ENCODE measurements around the gene ZFPL1. TPM values are rescaled to one million over a fixed set of nuclear protein-coding genes. Genes with fewer than 3 reads are reported as not detected.

Gene ZFPL1
- total and polyA plus RNA-seq, 3 donors from 2014 or later = 52.7 to 70.6 (median 57.2) TPM

- peaks cover 15% of the 10 kb centered on the region for H3K4me1 ChIP-seq
- intact Hi-C loops (cut with DNase I; ENCODE audit: low total_unique reads) = loop anchor here (10.0 kb wide), 1 partner anchor 96 kb away; the partner anchor contains the start of gene ARL2
- H3K27me3 ChIP-seq = no peaks in the 10 kb centered on the region
- no peak for DNase-seq
- H3K27ac ChIP-seq = no peak overlapping the region
- no peaks in the 10 kb centered on the region for H3K9me3 ChIP-seq
- 53 to 56% methylated on average over 10 to 31 of the region's 31 CpGs for WGBS, 2 donors
- no peak for TF ChIP-seq POLR2A (IDR thresholded peaks at IDR 0.05)
- TF ChIP-seq, protein P1, sequence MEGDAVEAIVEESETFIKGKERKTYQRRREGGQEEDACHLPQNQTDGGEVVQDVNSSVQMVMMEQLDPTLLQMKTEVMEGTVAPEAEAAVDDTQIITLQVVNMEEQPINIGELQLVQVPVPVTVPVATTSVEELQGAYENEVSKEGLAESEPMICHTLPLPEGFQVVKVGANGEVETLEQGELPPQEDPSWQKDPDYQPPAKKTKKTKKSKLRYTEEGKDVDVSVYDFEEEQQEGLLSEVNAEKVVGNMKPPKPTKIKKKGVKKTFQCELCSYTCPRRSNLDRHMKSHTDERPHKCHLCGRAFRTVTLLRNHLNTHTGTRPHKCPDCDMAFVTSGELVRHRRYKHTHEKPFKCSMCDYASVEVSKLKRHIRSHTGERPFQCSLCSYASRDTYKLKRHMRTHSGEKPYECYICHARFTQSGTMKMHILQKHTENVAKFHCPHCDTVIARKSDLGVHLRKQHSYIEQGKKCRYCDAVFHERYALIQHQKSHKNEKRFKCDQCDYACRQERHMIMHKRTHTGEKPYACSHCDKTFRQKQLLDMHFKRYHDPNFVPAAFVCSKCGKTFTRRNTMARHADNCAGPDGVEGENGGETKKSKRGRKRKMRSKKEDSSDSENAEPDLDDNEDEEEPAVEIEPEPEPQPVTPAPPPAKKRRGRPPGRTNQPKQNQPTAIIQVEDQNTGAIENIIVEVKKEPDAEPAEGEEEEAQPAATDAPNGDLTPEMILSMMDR (IDR thresholded peaks at IDR 0.05) = no peak
- H3K36me3 ChIP-seq (ENCODE audit: low read depth, missing control alignments) = no peaks in the 10 kb centered on the region
- peak overlapping the region; percentile 41 to 42 for H3K4me3 ChIP-seq
Measured at GRCh38 chr11:65111159-65111743, 27.2 kb downstream of the ZFPL1 start.

DNA sequence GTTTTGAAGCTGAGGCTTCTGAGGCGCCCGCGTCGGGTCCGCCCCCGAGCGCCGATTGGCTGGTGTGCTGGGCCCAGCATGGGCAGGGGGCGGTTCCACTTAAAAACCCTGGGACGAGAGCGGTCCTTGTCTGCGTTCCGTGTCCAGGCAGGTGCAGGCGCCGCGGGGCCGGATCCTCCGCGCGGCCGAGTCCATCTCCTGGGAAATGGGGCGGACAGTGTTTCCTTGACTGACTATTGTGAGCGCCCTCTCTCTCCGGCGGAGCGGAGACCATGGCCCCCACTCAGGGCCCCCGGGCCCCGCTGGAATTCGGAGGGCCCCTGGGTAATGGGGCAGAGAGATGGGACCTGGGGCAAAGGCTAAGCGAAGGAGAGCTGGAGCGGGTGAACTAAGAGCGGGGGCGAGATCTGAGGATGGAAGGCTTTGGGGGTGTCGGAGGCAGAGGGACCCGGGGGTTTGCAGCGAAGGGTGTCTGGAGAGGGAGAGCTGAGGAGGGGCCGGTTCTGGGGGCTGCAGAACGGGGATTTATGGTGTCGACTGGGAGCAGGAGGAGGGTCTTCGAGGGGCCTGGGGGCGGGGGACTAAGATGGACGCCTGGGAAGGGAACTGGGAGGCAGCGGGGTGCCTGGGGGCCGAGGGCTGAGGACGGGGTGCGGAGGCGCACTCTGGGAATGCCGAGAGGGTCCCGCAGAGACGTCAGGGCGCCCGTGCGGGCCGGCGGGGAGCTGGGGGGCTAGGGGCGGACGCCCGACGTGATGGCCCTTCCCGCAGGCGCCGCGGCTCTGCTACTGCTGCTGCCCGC lies 27.9 kb downstream of the ZFPL1 start, which contains the start of gene TM7SF2:
Gene TM7SF2, plus strand, starts transcription at position 129 of the 802 bp plus-strand sequence. Its CDS starts 144 bp downstream, at position 273.
- peak within 1 kb of the TSS in 1 of 2 donors; percentile 21 for H3K27ac ChIP-seq
- H3K36me3 ChIP-seq (ENCODE audit: low read depth, missing control alignments) = no peaks in the 10 kb centered on the region
- TF ChIP-seq, protein P1 (IDR thresholded peaks at IDR 0.05) = no peak
- peak; percentile 62 for TF ChIP-seq POLR2A (IDR thresholded peaks at IDR 0.05)
- WGBS, 2 donors = 2 to 7% methylated on average over 25 to 51 of the region's 64 CpGs
- DNase-seq = peak; percentile 97
- H3K9me3 ChIP-seq = no peaks in the 10 kb centered on the region
- H3K4me1 ChIP-seq = peaks cover 21% of the 10 kb centered on the region
- peak within 1 kb of the TSS; percentile 41 to 42 for H3K4me3 ChIP-seq
- no peaks in the 10 kb centered on the region for H3K27me3 ChIP-seq
- intact Hi-C loops (cut with DNase I; ENCODE audit: low total_unique reads) = loop anchor here (10.0 kb wide), 1 partner anchor 97 kb away; the partner anchor contains the start of gene ARL2

- peak; percentile 68 for DNase-seq
- Histone ChIP-seq H3K36me3 (ENCODE audit: low read depth, missing control alignments) (no peaks in the 10 kb centered on the region), H3K27ac (peak overlapping the region in 1 of 2 donors; percentile 21), H3K4me3 (peak overlapping the region; percentile 41 to 42), H3K9me3 (no peaks in the 10 kb centered on the region), H3K27me3 (no peaks in the 10 kb centered on the region), H3K4me1 (peaks cover 21% of the 10 kb centered on the region)
- intact Hi-C loops (cut with DNase I; ENCODE audit: low total_unique reads) = loop anchor here (10.0 kb wide), 1 partner anchor 98 kb away; the partner anchor contains the start of gene ARL2
- TF ChIP-seq POLR2A (IDR thresholded peaks at IDR 0.05) = no peak
- TF ChIP-seq, protein P1 (IDR thresholded peaks at IDR 0.05) = peak; percentile 83 to 85 (median 83)
- 3 to 10% methylated on average over 2 to 56 of the region's 57 CpGs for WGBS, 2 donors
Measured at GRCh38 chr11:65112546-65113360, 28.7 kb downstream of the ZFPL1 start.

- intact Hi-C loops (cut with DNase I; ENCODE audit: low total_unique reads) = loop anchor here (10.0 kb wide), 1 partner anchor 99 kb away; the partner anchor contains the start of gene ARL2
- WGBS, 2 donors = 10 to 21% methylated on average over 12 to 14 of the region's 14 CpGs
- no peak for DNase-seq
- Histone ChIP-seq H3K4me1 (peaks cover 21% of the 10 kb centered on the region), H3K27ac (no peak overlapping the region), H3K27me3 (no peaks in the 10 kb centered on the region), H3K4me3 (no peak overlapping the region), H3K9me3 (no peaks in the 10 kb centered on the region), H3K36me3 (ENCODE audit: low read depth, missing control alignments) (no peaks in the 10 kb centered on the region)
- TF ChIP-seq, protein P1 (IDR thresholded peaks at IDR 0.05) = no peak
- no peak for TF ChIP-seq POLR2A (IDR thresholded peaks at IDR 0.05)
Measured at GRCh38 chr11:65113361-65113756, 29.3 kb downstream of the ZFPL1 start.
